ENCODE data around the gene RPS6KB1. TPM values are rescaled to one million over a fixed set of nuclear protein-coding genes. Genes with fewer than 3 reads are reported as not detected.

Gene RPS6KB1
- total RNA-seq, 4 donors from 2014 or later = 21.3 to 52.5 (median 28.2) TPM

DNA sequence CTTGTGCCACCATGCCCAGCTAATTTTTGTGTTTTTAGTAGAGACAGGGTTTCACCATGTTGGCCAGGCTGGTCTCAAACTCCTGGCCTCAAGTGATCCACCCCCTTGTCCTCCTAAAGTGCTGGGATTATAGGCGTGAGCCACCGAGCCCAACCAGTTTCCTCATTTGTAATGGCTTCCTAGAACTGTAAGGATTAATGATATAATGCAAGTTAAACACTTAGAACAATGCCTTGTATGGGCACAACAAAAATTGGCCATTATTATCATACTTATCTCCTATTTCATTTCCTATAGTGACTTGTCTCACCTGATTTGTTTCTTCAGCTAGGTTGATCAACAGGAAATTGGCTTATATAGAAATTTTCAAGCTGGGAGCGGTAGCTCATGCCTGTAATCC is 14.3 kb upstream of the RPS6KB1 start:
- no peak for TF ChIP-seq POLR2A (IDR thresholded peaks at IDR 0.05)
- TF ChIP-seq, protein P1, sequence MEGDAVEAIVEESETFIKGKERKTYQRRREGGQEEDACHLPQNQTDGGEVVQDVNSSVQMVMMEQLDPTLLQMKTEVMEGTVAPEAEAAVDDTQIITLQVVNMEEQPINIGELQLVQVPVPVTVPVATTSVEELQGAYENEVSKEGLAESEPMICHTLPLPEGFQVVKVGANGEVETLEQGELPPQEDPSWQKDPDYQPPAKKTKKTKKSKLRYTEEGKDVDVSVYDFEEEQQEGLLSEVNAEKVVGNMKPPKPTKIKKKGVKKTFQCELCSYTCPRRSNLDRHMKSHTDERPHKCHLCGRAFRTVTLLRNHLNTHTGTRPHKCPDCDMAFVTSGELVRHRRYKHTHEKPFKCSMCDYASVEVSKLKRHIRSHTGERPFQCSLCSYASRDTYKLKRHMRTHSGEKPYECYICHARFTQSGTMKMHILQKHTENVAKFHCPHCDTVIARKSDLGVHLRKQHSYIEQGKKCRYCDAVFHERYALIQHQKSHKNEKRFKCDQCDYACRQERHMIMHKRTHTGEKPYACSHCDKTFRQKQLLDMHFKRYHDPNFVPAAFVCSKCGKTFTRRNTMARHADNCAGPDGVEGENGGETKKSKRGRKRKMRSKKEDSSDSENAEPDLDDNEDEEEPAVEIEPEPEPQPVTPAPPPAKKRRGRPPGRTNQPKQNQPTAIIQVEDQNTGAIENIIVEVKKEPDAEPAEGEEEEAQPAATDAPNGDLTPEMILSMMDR (IDR thresholded peaks at IDR 0.05) = no peak
- DNase-seq (ENCODE audit: low spot score in 2 of 2) = no peak
- intact Hi-C loops (cut with DNase I; ENCODE audit: low total_unique reads) = no loop called here
- 88 to 96% methylated on average over 3 of the region's 3 CpGs for WGBS, 2 donors
- H3K4me3 ChIP-seq (ENCODE audit: low read depth, poor library complexity, severe bottlenecking) = no peak overlapping the region

DNA sequence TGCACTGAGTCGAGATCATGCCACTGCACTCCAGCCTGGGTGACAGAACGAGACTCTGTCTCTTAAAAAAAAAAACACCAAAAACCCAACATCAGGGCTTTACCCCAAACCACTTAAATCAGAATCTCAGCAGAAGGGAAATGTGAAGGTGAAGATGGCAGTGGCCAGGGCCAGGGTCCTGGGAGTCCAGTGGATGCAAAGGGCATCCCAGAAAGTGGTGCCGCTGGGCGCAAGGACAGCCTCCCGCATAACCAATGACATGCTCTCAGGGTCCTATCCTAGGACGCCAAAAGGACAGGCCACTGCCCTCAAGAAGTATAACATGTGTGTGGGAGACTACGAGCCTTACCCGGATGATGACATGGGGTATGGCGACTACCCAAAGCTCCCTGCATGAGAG is 8.1 kb upstream of the RPS6KB1 start:
- DNase-seq (ENCODE audit: low spot score in 2 of 2) = no peak
- 93 to 95% methylated on average over 9 of the region's 9 CpGs for WGBS, 2 donors

DNA sequence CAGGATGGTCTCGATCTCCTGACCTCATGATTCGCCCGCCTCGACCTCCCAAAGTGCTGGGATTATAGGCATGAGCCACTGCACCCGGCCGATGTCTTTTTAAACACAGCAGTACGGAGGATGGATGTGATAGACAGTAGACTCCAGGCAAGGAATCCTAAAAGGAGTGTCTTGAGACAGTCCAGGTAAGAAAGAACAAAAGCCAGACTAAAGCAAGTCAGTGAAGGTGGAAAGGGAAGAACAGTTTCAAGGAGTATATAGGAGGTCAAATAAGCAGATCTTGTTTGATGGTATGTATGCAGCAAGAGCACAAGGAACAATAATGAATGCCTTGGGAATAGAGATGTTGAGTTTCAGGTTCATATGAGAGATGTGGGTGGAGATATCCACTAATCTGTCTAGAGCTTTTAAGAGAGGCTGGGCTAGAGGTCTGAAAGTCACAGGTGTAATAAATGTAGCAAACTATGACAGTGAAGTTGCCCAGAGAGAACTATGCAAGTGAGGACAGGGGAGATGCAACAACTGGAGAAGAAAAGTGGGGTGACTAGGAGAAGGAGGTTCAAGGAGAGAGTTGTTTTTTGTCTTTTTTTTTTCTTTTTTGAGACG is 4.7 kb upstream of the RPS6KB1 start:
- 96 to 97% methylated on average over 8 of the region's 8 CpGs for WGBS, 2 donors
- intact Hi-C loops (cut with DNase I; ENCODE audit: low total_unique reads) = no loop called here
- DNase-seq (ENCODE audit: low spot score in 2 of 2) = no peak
- TF ChIP-seq, protein P1 (IDR thresholded peaks at IDR 0.05) = no peak
- no peak for TF ChIP-seq POLR2A (IDR thresholded peaks at IDR 0.05)
- no peak overlapping the region for H3K4me3 ChIP-seq (ENCODE audit: low read depth, poor library complexity, severe bottlenecking)

More for the DNA sequence above, 8.1 kb upstream of the RPS6KB1 start:
- H3K4me3 ChIP-seq (ENCODE audit: low read depth, poor library complexity, severe bottlenecking) = no peak overlapping the region
- intact Hi-C loops (cut with DNase I; ENCODE audit: low total_unique reads) = no loop called here
- TF ChIP-seq POLR2A (IDR thresholded peaks at IDR 0.05) = no peak

DNA sequence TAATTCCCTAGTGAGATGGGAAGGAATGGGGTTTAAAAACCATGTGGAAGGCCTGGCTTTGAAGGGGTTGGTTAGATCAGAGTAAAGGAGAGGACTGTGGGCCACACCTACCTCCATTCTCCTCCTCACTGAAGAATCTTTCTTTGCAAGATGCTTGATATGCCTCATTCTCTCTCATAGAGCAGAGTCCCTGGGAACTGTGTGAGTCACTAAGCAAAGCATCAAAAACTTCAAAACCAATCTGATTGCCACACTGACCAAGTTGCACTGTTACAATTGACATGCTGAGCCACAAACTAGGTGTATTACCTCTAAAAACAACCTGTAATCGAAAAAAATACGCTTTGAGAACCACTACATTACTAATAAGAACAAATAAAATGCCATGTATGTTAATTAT is 2.2 kb upstream of the RPS6KB1 start:
- intact Hi-C loops (cut with DNase I; ENCODE audit: low total_unique reads) = no loop called here
- TF ChIP-seq, protein P1 (IDR thresholded peaks at IDR 0.05) = no peak
- TF ChIP-seq POLR2A (IDR thresholded peaks at IDR 0.05) = no peak
- DNase-seq (ENCODE audit: low spot score in 2 of 2) = no peak
- 92 to 96% methylated on average over 2 of the region's 2 CpGs for WGBS, 2 donors
- H3K4me3 ChIP-seq (ENCODE audit: low read depth, poor library complexity, severe bottlenecking) = no peak overlapping the region

DNA sequence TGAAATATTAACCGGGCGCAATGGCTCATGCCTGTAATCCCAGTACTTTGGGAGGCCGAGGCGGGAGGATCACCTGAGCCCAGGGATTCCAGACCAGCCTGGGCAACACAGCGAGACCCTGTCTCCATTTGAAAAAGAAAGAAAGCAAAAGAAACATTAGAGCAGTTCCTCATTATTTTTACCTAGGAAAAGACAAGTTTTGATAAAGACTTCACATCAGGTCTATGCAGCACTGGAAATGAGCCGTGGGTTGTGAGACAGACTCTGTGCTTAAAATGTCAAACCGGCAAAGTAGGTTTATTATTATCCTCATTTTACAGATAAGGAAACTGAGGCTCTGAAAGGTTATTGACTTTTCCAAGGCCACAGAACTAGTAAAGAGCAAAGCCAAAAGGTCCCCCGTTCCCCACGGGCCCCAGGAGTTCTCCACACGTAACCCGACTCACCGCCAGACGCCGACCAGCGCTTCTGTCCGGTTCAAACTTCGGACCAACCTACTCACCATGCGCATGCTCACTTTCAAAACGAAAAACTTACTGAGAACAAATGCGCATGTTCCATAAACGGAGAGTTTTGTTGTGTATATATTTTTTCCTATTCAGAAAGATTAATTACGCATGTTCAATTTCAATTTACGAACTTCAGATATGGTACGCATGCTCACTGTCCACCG is 534 bp upstream of the RPS6KB1 start:
- DNase-seq (ENCODE audit: low spot score in 2 of 2) = peak in 1 of 2 donors; percentile 88
- intact Hi-C loops (cut with DNase I; ENCODE audit: low total_unique reads) = no loop called here

DNA sequence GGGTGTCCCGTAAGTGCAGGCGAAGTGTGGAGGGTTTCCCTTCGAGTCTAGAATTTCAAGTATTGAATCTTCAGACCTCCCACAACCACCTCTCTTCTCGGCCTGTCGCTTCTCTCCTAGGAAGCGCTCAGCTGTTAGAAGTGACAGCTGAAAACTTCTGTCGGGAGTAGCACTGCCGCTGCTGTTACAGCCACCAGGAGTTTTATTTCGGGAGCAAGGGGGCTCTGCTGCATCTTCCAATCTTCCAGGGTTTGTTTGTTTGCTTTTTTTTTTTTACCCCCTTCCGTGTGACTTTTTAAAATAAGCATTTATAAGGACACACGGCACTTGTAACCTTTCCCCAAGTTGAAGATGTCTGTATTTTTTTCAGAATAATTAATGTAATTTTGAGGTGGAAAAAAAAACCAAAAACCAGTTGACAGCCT is 767 bp downstream of the RPS6KB1 start:
- DNase-seq (ENCODE audit: low spot score in 2 of 2) = no peak
- peak overlapping the region; percentile 98 for H3K4me3 ChIP-seq (ENCODE audit: low read depth, poor library complexity, severe bottlenecking)
- 1 to 2% methylated on average over 11 of the region's 11 CpGs for WGBS, 2 donors
- intact Hi-C loops (cut with DNase I; ENCODE audit: low total_unique reads) = no loop called here
- no peak for TF ChIP-seq POLR2A (IDR thresholded peaks at IDR 0.05)
- TF ChIP-seq, protein P1 (IDR thresholded peaks at IDR 0.05) = no peak

More for the DNA sequence above, 534 bp upstream of the RPS6KB1 start:
- TF ChIP-seq, protein P1 (IDR thresholded peaks at IDR 0.05) = no peak
- no peak for TF ChIP-seq POLR2A (IDR thresholded peaks at IDR 0.05)
- H3K4me3 ChIP-seq (ENCODE audit: low read depth, poor library complexity, severe bottlenecking) = peak overlapping the region; percentile 52
- WGBS, 2 donors = 7 to 8% methylated on average over 25 of the region's 25 CpGs
